ENCODE results near the gene ITGB5.

DNA sequence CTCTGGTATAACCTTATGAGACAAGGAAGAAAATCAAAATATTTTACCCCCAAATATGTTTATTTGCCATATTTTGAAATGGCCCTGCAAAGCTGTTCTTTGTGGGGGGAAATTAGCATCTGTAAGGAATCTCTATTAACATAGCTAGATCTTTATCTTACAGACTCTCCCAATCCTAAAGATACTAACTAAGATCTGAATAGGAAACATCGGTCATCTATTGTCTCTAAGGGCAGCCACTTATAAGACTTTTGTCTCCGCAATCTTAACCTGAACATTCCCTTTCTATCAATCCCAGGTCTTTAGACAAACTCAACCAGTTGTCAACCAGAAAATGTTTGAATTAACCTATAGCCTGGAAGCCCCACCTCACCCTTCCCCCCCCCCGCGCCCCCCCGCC lies 135.7 kb downstream of the ITGB5 start:
- TF ChIP-seq, protein P1, sequence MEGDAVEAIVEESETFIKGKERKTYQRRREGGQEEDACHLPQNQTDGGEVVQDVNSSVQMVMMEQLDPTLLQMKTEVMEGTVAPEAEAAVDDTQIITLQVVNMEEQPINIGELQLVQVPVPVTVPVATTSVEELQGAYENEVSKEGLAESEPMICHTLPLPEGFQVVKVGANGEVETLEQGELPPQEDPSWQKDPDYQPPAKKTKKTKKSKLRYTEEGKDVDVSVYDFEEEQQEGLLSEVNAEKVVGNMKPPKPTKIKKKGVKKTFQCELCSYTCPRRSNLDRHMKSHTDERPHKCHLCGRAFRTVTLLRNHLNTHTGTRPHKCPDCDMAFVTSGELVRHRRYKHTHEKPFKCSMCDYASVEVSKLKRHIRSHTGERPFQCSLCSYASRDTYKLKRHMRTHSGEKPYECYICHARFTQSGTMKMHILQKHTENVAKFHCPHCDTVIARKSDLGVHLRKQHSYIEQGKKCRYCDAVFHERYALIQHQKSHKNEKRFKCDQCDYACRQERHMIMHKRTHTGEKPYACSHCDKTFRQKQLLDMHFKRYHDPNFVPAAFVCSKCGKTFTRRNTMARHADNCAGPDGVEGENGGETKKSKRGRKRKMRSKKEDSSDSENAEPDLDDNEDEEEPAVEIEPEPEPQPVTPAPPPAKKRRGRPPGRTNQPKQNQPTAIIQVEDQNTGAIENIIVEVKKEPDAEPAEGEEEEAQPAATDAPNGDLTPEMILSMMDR (IDR thresholded peaks at IDR 0.05; ENCODE audit: poor library complexity) = no peak
- no peak for TF ChIP-seq EZH2phosphoT487 (IDR thresholded peaks at IDR 0.05; ENCODE audit: low read depth, severe bottlenecking, unreplicated experiment)
- no peak for TF ChIP-seq EZH2 (IDR thresholded peaks at IDR 0.05; ENCODE audit: borderline replicate concordance)

All from hepatocyte (in vitro differentiated cells).